GM23338 (cell line): ENCODE measurements around the gene MAPKBP1. TPM values are rescaled to one million over a fixed set of nuclear protein-coding genes. Genes with fewer than 3 reads are reported as not detected.

Source experiments
- ATAC-seq: fragments of 200-7000 bp; cut with Tn5 transposase; 3 replicates; pipeline ENCODE4 v1.9.1; 2020
- DNase-seq: peaks from one replicate; pipeline ENCODE4 v3.0.0-alpha.2; 2015; ENCODE audit warnings: low spot score
- H2AFZ ChIP-seq: fragments of 200-600 bp; sonication (generic); 2 replicates; pipeline ENCODE4 v1.8.0; 2016; ENCODE audit warnings: antibody characterized with exemption, mild to moderate bottlenecking, moderate library complexity
- H3F3A ChIP-seq: fragments of 200-600 bp; sonication (generic); replicated peaks from 2 replicates; pipeline ENCODE4 v1.8.0; 2017; ENCODE audit warnings: antibody characterized with exemption, mixed run types, low read depth
- H3K27ac ChIP-seq: fragments of 200-600 bp; sonication (generic); 2 replicates; pipeline ENCODE4 v1.6.1; 2016; ENCODE audit warnings: low read depth
- H3K27me3 ChIP-seq: fragments of 200-600 bp; sonication (generic); 2 replicates; pipeline ENCODE4 v1.8.0; 2016; ENCODE audit warnings: mild to moderate bottlenecking, mixed run types, moderate library complexity; ENCODE audit not compliant: insufficient read depth
- H3K36me3 ChIP-seq: fragments of 200-600 bp; sonication (generic); 2 replicates; pipeline ENCODE4 v1.8.0; 2016; ENCODE audit warnings: mild to moderate bottlenecking; ENCODE audit not compliant: insufficient read depth
- H3K4me1 ChIP-seq: fragments of 200-600 bp; sonication (generic); 2 replicates; pipeline ENCODE4 v1.8.0; 2016; ENCODE audit warnings: mild to moderate bottlenecking, moderate library complexity; ENCODE audit not compliant: insufficient read depth
- H3K4me2 ChIP-seq: fragments of 200-600 bp; sonication (generic); 2 replicates; pipeline ENCODE4 v1.7.1; 2017; ENCODE audit warnings: mixed run types
- H3K4me3 ChIP-seq: fragments of 200-600 bp; sonication (generic); 2 replicates; pipeline ENCODE4 v1.6.1; 2016; ENCODE audit warnings: mixed run types
- H3K79me2 ChIP-seq: fragments of 200-600 bp; sonication (generic); replicated peaks from 2 replicates; pipeline ENCODE4 v1.8.0; 2017; ENCODE audit warnings: mild to moderate bottlenecking; ENCODE audit not compliant: insufficient read depth
- H3K9me2 ChIP-seq: fragments of 200-600 bp; sonication (generic); 2 replicates; pipeline ENCODE4 v1.8.0; 2017; ENCODE audit not compliant: insufficient read depth
- H4K20me1 ChIP-seq: fragments of 200-600 bp; sonication (generic); replicated peaks from 2 replicates; pipeline ENCODE4 v1.8.0; 2017; ENCODE audit warnings: mild to moderate bottlenecking; ENCODE audit not compliant: insufficient read depth
- H3K27ac Mint-ChIP-seq: 2 replicates; pipeline ENCODE4 v1.8.0; 2020; ENCODE audit warnings: inconsistent platforms, mild to moderate bottlenecking, moderate library complexity, mixed read lengths
- H3K27me3 Mint-ChIP-seq: 3 replicates; pipeline ENCODE4 v1.8.0; 2022; ENCODE audit warnings: low read depth, mild to moderate bottlenecking, moderate library complexity, mixed read lengths, inconsistent platforms; ENCODE audit not compliant: insufficient read depth, poor library complexity
- H3K36me3 Mint-ChIP-seq: 3 replicates; pipeline ENCODE4 v1.8.0; 2021; ENCODE audit warnings: low read depth, mild to moderate bottlenecking, inconsistent platforms, moderate library complexity, mixed read lengths
- H3K4me1 Mint-ChIP-seq: 3 replicates; pipeline ENCODE4 v1.8.0; 2020; ENCODE audit warnings: mild to moderate bottlenecking, inconsistent platforms, mixed read lengths
- H3K4me3 Mint-ChIP-seq: 3 replicates; pipeline ENCODE4 v1.8.0; 2021; ENCODE audit warnings: moderate library complexity, mild to moderate bottlenecking, inconsistent platforms, mixed read lengths
- H3K9me3 Mint-ChIP-seq: 3 replicates; pipeline ENCODE4 v1.8.0; 2020; ENCODE audit warnings: moderate library complexity, mild to moderate bottlenecking, inconsistent platforms, mixed read lengths
- CREB1 ChIP-seq: fragments of 250-450 bp; sonication (Bioruptor Pico); IDR thresholded peaks from 2 replicates; pipeline ENCODE4 v1.5.0; 2020; ENCODE audit warnings: low read depth, mild to moderate bottlenecking, moderate library complexity
- ETS1 ChIP-seq: IDR thresholded peaks from 2 replicates; pipeline ENCODE4 v1.6.1; 2016; ENCODE audit warnings: antibody characterized with exemption
- EZH2 ChIP-seq: fragments of 200-600 bp; sonication (generic); IDR thresholded peaks from one replicate; pipeline ENCODE4 v1.8.0; 2017; ENCODE audit warnings: antibody characterized with exemption, mild to moderate bottlenecking, low read depth; ENCODE audit not compliant: unreplicated experiment
- EZH2phosphoT487 ChIP-seq: fragments of 200-600 bp; sonication (generic); IDR thresholded peaks from one replicate; pipeline ENCODE4 v1.8.1; 2018; ENCODE audit warnings: antibody characterized with exemption; ENCODE audit not compliant: unreplicated experiment
- JUNB ChIP-seq: IDR thresholded peaks from one replicate; pipeline ENCODE4 v1.6.1; 2016; ENCODE audit warnings: antibody characterized with exemption; ENCODE audit not compliant: unreplicated experiment
- NANOG ChIP-seq: IDR thresholded peaks from 2 replicates; pipeline ENCODE4 v1.6.1; 2016; ENCODE audit warnings: antibody characterized with exemption, borderline replicate concordance
- POLR2AphosphoS5 ChIP-seq: IDR thresholded peaks from 2 replicates; pipeline ENCODE4 v1.6.1; 2016; ENCODE audit warnings: antibody characterized with exemption, low read depth
- ZNF331 ChIP-seq: fragments of 250-450 bp; sonication (Bioruptor Pico); IDR thresholded peaks from 2 replicates; pipeline ENCODE4 v1.5.0; 2020; ENCODE audit warnings: low read depth, mild to moderate bottlenecking, moderate library complexity
- polyA plus RNA-seq: library from polyadenylated mRNA; unstranded; fragments of >200 nt; fragmentation: Nextera tagmentation; extraction: Ambion mirVana; gene quantifications from 2 replicates; pipeline ENCODE4 v1.2.1, GENCODE V29; 2016
- total RNA-seq: library from RNA; depleted of rRNA; stranded (reverse); fragments of >200 nt; shearing (Covaris generic); gene quantifications from 2 replicates; pipeline ENCODE4 v1.2.3, GENCODE V29; 2014
- TF ChIP-seq, protein P1 (sequence below): IDR thresholded peaks from one replicate; pipeline ENCODE4 v1.6.1; 2018; ENCODE audit warnings: antibody characterized with exemption; ENCODE audit not compliant: unreplicated experiment
- TF ChIP-seq, protein P2 (sequence below), 2 experiments: fragments of 200-600 bp in 1 of 2; sonication (generic) in 1 of 2; conservative IDR thresholded peaks; 2 replicates each; pipeline versions ENCODE4 v1.5.1 to v1.6.1; 2016 to 2017; ENCODE audit warnings: antibody characterized with exemption in 2 of 2, low read depth in 2 of 2, mild to moderate bottlenecking in 2 of 2, moderate library complexity in 1 of 2

Gene MAPKBP1
- total and polyA plus RNA-seq, 2 experiments from 2014 or later, result 1.9 to 8.9 TPM

GRCh38 chr15:41780266-41780665, 6.0 kb downstream of the MAPKBP1 start (continued):
- TF ChIP-seq, protein P1, sequence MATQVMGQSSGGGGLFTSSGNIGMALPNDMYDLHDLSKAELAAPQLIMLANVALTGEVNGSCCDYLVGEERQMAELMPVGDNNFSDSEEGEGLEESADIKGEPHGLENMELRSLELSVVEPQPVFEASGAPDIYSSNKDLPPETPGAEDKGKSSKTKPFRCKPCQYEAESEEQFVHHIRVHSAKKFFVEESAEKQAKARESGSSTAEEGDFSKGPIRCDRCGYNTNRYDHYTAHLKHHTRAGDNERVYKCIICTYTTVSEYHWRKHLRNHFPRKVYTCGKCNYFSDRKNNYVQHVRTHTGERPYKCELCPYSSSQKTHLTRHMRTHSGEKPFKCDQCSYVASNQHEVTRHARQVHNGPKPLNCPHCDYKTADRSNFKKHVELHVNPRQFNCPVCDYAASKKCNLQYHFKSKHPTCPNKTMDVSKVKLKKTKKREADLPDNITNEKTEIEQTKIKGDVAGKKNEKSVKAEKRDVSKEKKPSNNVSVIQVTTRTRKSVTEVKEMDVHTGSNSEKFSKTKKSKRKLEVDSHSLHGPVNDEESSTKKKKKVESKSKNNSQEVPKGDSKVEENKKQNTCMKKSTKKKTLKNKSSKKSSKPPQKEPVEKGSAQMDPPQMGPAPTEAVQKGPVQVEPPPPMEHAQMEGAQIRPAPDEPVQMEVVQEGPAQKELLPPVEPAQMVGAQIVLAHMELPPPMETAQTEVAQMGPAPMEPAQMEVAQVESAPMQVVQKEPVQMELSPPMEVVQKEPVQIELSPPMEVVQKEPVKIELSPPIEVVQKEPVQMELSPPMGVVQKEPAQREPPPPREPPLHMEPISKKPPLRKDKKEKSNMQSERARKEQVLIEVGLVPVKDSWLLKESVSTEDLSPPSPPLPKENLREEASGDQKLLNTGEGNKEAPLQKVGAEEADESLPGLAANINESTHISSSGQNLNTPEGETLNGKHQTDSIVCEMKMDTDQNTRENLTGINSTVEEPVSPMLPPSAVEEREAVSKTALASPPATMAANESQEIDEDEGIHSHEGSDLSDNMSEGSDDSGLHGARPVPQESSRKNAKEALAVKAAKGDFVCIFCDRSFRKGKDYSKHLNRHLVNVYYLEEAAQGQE, result no peak
- TF ChIP-seq, protein P2, sequence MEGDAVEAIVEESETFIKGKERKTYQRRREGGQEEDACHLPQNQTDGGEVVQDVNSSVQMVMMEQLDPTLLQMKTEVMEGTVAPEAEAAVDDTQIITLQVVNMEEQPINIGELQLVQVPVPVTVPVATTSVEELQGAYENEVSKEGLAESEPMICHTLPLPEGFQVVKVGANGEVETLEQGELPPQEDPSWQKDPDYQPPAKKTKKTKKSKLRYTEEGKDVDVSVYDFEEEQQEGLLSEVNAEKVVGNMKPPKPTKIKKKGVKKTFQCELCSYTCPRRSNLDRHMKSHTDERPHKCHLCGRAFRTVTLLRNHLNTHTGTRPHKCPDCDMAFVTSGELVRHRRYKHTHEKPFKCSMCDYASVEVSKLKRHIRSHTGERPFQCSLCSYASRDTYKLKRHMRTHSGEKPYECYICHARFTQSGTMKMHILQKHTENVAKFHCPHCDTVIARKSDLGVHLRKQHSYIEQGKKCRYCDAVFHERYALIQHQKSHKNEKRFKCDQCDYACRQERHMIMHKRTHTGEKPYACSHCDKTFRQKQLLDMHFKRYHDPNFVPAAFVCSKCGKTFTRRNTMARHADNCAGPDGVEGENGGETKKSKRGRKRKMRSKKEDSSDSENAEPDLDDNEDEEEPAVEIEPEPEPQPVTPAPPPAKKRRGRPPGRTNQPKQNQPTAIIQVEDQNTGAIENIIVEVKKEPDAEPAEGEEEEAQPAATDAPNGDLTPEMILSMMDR (conservative IDR thresholded peaks at IDR 0.05; ENCODE audit: low read depth in 2 of 2), result no peak
- TF ChIP-seq ETS1 (no peak), CREB1 (CRISPR knock-in tag) (no peak), NANOG (no peak), JUNB (no peak)

DNA sequence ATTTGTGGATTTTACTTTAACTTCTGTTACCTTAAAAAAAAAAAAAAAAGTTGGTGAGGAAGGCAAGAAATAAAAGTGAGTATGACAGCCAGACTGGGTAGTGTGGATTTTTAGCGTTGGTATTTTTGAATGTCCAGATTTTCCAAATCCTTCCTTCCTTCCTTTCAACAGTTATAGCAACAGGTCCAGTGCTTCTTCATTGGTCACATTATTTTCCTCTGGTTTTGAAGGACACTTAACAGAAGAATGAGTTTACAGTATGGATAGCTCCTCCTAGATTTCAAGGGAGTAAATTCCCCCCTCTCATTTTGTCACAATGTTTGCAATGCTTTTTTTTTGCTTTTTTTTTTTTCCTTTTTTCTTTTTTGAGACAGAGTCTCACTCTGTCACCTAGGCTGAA, 6.4 kb downstream of the MAPKBP1 start:
- no peaks in the 10 kb centered on the region for H3K36me3 ChIP-seq
- no peak overlapping the region for H2AFZ ChIP-seq
- H3K4me3 ChIP-seq, result no peak overlapping the region
- no peaks in the 10 kb centered on the region for H3K27me3 ChIP-seq
- Mint-ChIP-seq H3K4me3 (no peak overlapping the region), H3K27me3 (peaks cover 4% of the 10 kb centered on the region), H3K27ac (no peak overlapping the region), H3K4me1 (peaks cover 43% of the 10 kb centered on the region), H3K9me3 (no peaks in the 10 kb centered on the region), H3K36me3 (no peaks in the 10 kb centered on the region)
- no peak overlapping the region for H3K4me2 ChIP-seq
- no peak for DNase-seq
- no peak overlapping the region for H3K27ac ChIP-seq
- H3K4me1 ChIP-seq, result peaks cover 14% of the 10 kb centered on the region
- no peak for ATAC-seq
- TF ChIP-seq NANOG (no peak), POLR2AphosphoS5 (no peak), EZH2 (no peak), EZH2phosphoT487 (no peak), ZNF331 (CRISPR knock-in tag) (no peak)
- no peaks in the 10 kb centered on the region for H3K9me2 ChIP-seq
- H3K79me2 ChIP-seq, result peaks cover 30% of the 10 kb centered on the region
- H3F3A ChIP-seq, result no peaks in the 10 kb centered on the region
- H4K20me1 ChIP-seq, result no peaks in the 10 kb centered on the region
